HG03097 (cell line): ENCODE results near the gene FAM219A.

Source experiments
- ATAC-seq: cut with Tn5 transposase; IDR thresholded peaks from one replicate; pipeline ENCODE4 v1.9.1; 2021; ENCODE audit not compliant: unreplicated experiment, low FRiP score

The FAM219A gene, protein sequence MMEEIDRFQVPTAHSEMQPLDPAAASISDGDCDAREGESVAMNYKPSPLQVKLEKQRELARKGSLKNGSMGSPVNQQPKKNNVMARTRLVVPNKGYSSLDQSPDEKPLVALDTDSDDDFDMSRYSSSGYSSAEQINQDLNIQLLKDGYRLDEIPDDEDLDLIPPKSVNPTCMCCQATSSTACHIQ

DNA sequence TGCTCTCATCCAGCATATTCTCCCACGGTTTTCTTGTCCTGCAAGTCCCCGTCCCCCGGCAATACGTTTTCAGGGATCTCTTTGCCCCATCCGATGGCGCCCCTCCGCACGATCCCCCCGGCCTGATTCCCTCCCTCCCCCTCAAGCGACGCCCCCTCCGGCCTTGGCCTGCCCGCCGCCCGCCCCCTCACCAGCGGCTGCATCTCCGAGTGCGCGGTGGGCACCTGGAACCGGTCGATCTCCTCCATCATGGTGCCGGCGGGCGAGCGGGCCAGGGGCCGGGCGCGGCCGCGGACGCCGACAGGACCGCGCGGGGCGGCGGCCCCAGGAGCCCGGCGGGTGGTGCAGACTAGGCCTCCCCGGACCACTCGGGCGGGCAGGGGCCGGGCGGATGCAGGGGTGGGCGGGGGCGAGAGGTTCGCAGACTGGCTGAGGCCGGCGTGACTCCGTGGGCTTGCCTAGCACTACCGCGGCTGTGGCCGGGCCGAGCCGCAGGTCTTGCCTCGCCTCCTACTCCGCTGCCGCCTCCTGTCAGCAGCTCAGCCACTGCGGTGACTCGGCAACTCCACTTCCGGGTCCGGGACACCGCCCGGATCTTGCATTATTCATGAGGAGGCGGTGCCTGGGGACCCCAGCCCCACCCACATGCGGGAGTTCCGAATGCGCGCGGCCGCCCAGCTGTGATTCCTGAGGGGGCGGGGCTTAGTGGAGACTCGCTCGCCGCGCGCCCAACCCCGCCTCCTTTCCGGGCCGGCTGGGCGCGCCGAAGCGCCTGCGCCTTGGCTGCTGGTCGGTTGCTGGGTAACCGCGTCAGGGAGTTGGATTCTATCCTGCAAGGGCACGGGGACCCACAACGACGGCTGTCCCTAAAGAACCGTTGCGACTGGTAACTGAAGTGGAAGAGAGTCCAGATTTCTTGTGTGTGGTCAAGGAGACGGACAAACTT lies at the start of gene FAM219A, which contains the start of gene DNAI1:
Gene FAM219A, minus strand, starts transcription at position 558 of the 946 bp plus-strand sequence. Its CDS starts 307 bp downstream, at position 251.
Gene DNAI1, plus strand, starts transcription at position 793 of the 946 bp plus-strand sequence. CDS start 201 bp downstream, outside the sequence.
- ATAC-seq = peak; percentile 94

GRCh38 chr9:34507966-34508365 lies 49.6 kb upstream of the FAM219A start:
- no peak for ATAC-seq

DNA sequence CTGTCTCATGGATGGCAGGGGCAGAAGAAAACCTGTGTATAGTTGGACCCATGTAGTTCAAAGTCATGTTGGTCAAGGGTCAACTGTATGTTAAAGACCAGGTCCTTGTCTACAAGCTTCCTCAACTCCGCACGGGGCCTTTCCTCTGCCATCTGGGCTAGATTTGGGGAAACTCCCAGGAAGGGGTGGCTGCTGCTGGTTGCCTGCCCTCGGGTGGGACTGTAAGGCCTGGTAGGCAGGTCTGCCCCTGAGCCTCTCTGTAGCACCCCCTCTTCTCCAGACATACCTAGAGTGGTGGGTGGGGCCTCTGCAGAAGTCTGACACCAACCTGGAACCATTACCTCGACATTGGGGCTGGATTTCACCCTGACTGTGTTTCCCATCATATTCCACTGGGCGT lies 49.2 kb upstream of the FAM219A start:
- ATAC-seq = no peak

DNA sequence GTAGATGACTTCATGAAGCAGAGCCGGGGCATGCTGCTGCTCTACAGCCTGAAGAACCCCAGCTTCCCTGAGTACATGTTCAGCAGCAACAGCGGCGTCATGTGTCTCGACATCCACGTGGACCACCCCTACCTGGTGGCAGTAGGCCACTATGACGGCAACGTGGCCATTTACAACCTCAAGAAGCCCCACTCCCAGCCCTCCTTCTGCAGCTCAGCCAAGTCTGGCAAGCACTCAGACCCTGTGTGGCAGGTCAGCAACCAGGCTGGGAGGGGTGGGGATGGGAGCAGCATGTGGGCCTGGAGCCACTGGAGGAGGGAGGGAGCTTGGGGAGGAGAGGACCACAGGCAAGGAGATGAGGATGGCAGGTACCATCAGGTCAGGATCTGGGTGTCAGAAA lies 48.3 kb upstream of the FAM219A start:
- no peak for ATAC-seq

DNA sequence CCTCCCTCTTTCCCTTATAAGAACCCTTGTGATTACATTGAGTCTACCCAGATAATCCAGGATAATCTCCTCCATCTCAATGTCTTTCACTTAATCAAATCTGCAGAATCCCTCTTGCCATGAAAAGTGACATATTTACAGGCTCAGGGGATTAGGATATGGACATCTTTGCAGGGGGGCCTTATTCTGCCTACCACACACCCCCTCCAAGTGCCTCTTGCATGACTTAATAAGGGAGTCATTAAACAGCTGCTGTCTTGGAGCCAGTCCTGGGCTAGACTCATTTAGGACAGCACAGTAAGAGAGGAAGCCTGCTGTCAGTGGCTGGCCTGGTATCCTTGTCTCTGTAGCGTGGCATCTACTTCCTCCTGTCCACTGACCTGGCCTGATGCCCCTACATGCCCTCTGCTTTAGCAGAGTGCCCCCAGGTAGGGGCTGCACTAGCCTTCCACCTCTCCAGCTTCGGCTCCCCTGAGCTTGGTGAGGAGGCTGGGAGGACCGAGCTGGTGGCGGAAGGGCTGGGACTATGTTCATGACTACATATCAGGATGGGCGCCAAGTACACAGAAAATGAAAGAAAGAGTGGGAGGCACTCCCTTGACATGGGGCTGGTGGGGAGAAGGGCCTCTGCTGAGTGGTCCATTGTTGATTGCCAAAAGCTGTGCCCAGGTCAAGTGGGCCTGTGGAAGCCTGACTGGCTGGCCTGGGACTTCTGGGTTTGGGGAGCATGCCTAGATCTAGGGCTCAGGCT lies 47.2 kb upstream of the FAM219A start:
- ATAC-seq = no peak

GRCh38 chr9:34503406-34503805 lies 45.0 kb upstream of the FAM219A start:
- no peak for ATAC-seq

DNA sequence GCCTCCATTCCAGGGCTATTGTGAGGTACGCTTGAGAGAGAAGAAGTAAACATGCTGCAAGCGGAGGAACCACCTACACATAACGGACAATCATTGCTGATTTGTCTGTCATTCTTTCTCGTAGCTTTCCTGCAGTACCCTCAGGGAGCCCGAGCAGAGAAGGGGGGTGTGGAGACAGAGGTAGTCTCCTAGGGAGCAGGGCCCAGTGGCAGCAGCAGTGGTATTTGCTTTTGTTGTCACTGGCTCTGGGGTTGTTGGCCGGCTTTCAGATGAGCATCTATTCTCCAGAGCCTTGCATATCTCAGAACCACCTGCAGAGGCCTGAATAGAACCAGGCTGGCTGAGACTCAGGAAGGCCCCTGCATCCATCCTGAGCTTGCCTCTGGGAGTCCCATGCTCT lies 44.5 kb upstream of the FAM219A start:
- ATAC-seq = no peak

GRCh38 chr9:34502471-34502870 lies 44.1 kb upstream of the FAM219A start:
- ATAC-seq = no peak

DNA sequence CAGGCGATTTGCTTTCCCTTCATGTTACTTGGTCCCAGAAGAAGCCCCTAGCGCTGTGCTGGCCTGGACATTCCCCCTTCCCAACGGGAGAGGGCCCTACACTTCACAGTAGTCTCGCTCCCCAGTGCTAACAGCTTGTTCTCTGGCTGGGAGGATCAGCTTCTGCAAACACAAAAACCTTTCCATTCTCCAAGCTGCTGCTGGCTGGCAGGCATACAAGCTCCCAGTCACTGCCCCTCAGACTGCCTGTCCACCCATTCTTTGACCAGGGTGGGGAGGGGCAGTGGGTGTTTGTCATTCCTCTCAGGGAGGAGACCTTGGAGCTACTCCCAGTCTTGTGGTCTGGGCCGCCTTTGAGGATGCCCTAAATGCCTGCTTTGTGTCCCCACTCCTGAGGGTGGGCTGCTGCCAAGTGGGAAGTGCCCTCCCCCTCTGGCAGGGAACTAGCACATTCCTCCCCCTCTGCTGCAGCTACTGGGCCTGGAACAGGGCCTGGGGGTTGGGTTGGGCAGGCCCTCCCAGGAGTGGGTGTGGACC lies 43.6 kb upstream of the FAM219A start:
- no peak for ATAC-seq

DNA sequence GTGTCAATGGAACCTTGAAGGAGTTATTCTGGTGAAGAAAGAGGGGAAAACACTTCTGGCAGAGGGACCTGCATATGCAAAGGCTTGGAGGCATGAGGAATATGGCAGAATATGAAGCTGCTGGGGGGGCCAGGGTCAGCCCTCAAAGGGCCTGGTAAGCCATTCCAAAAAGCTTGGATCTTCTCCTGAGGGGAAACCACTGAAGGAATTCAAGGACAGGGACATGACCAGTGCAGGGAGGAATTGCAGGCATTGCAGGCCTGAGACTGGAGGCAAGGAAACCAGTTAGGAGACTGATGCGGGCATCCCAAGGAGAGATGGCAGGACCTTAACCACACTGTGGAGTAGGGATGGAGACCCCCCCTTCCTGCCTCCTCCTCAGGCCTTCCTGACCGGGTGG lies 43.0 kb upstream of the FAM219A start:
- ATAC-seq = no peak

GRCh38 chr9:34500623-34501267 lies 42.4 kb upstream of the FAM219A start:
- no peak for ATAC-seq

DNA sequence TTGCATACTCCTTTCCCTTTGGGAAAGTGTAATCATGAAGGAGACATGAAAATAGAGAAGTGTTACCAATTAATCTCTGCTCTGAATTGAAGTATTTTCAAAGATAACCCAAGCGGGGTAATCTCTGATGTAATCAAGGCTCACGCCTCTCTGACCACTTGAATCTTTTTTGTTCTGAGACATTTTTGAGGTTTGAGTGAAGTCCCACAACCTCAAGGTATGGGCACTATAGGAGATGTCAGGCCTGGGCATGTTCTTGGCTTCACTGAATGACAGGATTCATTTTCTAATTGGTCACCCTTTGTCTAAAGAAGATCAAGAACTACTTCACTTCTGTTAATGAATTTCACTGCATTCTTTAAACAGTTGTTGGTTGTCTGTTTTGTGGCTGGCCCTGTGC lies 40.7 kb upstream of the FAM219A start:
- no peak for ATAC-seq

GRCh38 chr9:34498553-34498952 lies 40.2 kb upstream of the FAM219A start:
- ATAC-seq = no peak

DNA sequence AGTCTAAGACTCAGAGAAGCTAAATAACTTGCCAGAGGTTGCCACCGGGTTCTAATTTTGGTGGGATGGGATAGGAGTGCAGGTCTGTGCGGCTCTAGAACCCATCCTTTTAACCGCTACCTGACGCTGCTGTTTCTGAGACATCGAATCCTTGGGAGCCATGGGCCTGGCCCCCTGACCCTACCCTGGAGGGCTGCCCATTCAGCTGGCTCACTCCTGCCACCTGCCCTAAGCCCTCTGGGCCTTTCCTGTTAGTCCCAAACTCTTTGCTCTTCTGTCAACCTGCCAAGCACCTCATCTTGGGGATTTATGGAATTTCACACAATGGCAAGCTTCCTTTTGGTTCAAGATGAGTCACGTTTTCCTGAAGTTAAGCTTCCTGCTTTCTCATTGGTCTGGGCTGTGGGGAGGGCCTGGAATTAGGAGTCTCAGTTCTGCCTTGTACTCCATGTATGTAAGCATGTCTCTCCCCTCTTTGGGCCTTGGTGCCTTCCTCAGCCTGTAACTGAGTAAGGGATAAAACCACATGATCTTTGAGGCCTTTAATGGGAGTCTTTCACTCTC lies 37.9 kb upstream of the FAM219A start:
- ATAC-seq = no peak

- no peak for ATAC-seq
Observed at GRCh38 chr9:34493972-34494535, 35.7 kb upstream of the FAM219A start.

DNA sequence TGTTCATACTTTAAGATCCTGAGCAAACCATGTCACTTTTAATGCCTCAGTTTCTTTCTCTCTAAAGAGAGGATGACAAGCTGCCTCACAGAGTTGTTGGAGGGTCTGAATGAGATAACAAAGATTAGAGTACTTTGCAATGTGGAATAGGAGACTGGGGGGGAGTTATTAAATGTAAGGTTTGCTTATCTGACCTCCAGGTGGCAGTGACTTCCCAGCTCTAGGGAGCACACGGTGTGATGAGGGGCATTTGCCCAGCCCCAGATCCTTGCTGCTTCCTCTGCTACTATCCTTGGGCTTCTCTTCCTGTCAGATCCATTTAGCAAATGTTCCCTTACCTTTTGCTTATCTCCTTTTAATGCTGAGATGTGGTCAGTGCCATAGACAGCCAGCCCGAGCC lies 33.7 kb upstream of the FAM219A start:
- no peak for ATAC-seq

DNA sequence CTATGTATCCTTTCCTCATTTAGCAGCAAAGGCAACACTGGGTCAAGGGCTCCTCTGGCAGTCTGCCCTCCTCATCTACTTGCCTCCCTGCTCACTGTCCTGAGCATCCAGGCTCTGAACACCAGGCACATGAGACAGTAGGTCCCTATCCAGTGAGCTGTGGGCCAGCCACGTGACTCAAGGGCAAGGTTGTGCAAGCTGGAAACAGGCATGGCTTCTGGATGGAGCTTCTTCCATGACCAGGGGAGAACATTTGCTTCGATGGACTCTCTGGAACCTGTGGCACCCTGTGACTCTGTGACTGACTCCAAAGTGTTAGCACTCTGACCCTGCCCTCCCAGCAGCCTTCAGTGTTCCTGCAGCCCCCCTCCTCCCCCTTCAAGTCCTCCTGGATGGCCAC lies 33.2 kb upstream of the FAM219A start:
- ATAC-seq = no peak

DNA sequence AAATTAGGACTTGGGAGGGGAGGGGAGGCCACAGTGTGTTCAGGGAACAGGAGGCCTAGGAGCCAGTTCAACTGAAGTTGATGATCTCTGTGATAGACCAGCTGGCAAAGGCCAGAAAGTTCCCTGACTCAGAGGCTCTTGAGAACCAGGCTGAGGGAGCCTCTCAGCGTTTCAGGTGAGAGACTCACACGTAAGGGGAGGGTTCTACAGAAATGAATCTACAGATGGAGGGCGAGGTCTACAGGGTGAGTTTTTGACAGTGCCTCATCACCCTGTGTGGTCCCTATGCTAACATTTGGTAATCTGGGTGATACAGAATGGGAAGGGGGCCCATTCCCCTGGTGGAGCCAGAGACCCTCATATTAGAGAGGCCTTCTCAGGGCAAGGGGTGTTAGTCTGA lies 32.4 kb upstream of the FAM219A start:
- ATAC-seq = no peak

DNA sequence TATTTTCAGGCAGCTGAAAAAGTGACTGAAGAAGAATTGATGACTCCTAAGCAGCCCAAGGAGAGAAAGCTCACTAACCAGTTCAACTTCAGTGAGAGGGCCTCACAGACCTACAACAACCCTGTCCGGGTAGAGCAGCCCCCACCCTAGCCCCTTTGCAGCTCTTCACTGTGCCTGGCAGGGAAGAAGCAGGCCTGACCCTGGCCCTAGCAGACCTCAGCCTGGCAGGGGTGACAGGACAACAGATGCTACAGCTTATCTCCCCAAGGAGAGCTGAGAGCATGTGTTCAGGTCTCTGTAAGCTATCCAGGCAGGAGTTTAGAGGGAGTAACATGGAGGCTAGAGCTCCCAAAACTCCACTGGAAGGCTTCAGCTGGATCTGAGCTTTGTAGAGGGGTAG lies 32.0 kb upstream of the FAM219A start:
- ATAC-seq = no peak

- ATAC-seq = no peak
Observed at GRCh38 chr9:34486572-34486971, 28.2 kb upstream of the FAM219A start.
